ENCODE results near the gene CSNK1D.

CSNK1D gene

GRCh38 chr17:82226809-82227628 lies 46.5 kb downstream of the CSNK1D start:
- no peak for DNase-seq

- no peak for DNase-seq
Measured at GRCh38 chr17:82226146-82226808, 47.2 kb downstream of the CSNK1D start.

- DNase-seq: no peak
Measured at GRCh38 chr17:82225368-82226029, 48.0 kb downstream of the CSNK1D start.

- DNase-seq: no peak
Measured at GRCh38 chr17:82224666-82225065, 48.8 kb downstream of the CSNK1D start.

GRCh38 chr17:82223517-82223916 lies 50.0 kb downstream of the CSNK1D start:
- no peak for DNase-seq

GRCh38 chr17:82222816-82223215 lies 50.7 kb downstream of the CSNK1D start:
- DNase-seq: no peak

- DNase-seq: no peak
Measured at GRCh38 chr17:82221341-82221902, 52.1 kb downstream of the CSNK1D start.

GRCh38 chr17:82219753-82220709 lies 53.5 kb downstream of the CSNK1D start:
- DNase-seq: no peak

- no peak for DNase-seq
Measured at GRCh38 chr17:82219083-82219482, 54.4 kb downstream of the CSNK1D start.

GRCh38 chr17:82218349-82219075 lies 55.0 kb downstream of the CSNK1D start:
- DNase-seq: no peak

- no peak for DNase-seq
Measured at GRCh38 chr17:82217530-82218204, 55.8 kb downstream of the CSNK1D start.

- DNase-seq: no peak
Measured at GRCh38 chr17:82217120-82217529, 56.4 kb downstream of the CSNK1D start.

GRCh38 chr17:82216301-82217119 lies 57.0 kb downstream of the CSNK1D start:
- peak; percentile 61 for DNase-seq

GRCh38 chr17:82215972-82216300 lies 57.6 kb downstream of the CSNK1D start:
- no peak for DNase-seq

GRCh38 chr17:82215095-82215971 lies 58.2 kb downstream of the CSNK1D start:
- no peak for DNase-seq

GRCh38 chr17:82214012-82214628 lies 59.4 kb downstream of the CSNK1D start:
- no peak for DNase-seq

- peak; percentile 81 for DNase-seq
Measured at GRCh38 chr17:82213251-82214011, 60.1 kb downstream of the CSNK1D start.
